ENCODE data around the gene RAB25.

Gene RAB25

GRCh38 chr1:156062189-156062588 lies 1.2 kb downstream of the RAB25 start:
- DNase-seq (ENCODE audit: low spot score) = no peak
- H3K4me3 ChIP-seq (ENCODE audit: severe bottlenecking) = peak overlapping the region; percentile 47
- no peaks in the 10 kb centered on the region for H3K9me3 ChIP-seq (ENCODE audit: severe bottlenecking)
- peak; percentile 64 for ATAC-seq (ENCODE audit: low read depth)
- H3K27ac ChIP-seq (ENCODE audit: poor library complexity, severe bottlenecking) = peak overlapping the region; percentile 62
- TF ChIP-seq, protein P1, sequence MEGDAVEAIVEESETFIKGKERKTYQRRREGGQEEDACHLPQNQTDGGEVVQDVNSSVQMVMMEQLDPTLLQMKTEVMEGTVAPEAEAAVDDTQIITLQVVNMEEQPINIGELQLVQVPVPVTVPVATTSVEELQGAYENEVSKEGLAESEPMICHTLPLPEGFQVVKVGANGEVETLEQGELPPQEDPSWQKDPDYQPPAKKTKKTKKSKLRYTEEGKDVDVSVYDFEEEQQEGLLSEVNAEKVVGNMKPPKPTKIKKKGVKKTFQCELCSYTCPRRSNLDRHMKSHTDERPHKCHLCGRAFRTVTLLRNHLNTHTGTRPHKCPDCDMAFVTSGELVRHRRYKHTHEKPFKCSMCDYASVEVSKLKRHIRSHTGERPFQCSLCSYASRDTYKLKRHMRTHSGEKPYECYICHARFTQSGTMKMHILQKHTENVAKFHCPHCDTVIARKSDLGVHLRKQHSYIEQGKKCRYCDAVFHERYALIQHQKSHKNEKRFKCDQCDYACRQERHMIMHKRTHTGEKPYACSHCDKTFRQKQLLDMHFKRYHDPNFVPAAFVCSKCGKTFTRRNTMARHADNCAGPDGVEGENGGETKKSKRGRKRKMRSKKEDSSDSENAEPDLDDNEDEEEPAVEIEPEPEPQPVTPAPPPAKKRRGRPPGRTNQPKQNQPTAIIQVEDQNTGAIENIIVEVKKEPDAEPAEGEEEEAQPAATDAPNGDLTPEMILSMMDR (IDR thresholded peaks at IDR 0.05; ENCODE audit: poor library complexity, severe bottlenecking) = no peak
- peaks cover 24% of the 10 kb centered on the region for H3K36me3 ChIP-seq (ENCODE audit: low read depth)
- no peaks in the 10 kb centered on the region for H3K27me3 ChIP-seq (ENCODE audit: insufficient read depth, poor library complexity, severe bottlenecking)
- peaks cover 2% of the 10 kb centered on the region for H3K4me1 ChIP-seq (ENCODE audit: insufficient read depth, poor library complexity, severe bottlenecking)

GRCh38 chr1:156063997-156064285 lies 3.0 kb downstream of the RAB25 start:
- Histone ChIP-seq H3K27me3 (ENCODE audit: insufficient read depth, poor library complexity, severe bottlenecking) (no peaks in the 10 kb centered on the region), H3K27ac (ENCODE audit: poor library complexity, severe bottlenecking) (no peak overlapping the region), H3K9me3 (ENCODE audit: severe bottlenecking) (no peaks in the 10 kb centered on the region), H3K4me1 (ENCODE audit: insufficient read depth, poor library complexity, severe bottlenecking) (peaks cover 2% of the 10 kb centered on the region), H3K36me3 (ENCODE audit: low read depth) (peaks cover 38% of the 10 kb centered on the region), H3K4me3 (ENCODE audit: severe bottlenecking) (no peak overlapping the region)
- no peak for DNase-seq (ENCODE audit: low spot score)
- TF ChIP-seq, protein P1 (IDR thresholded peaks at IDR 0.05; ENCODE audit: poor library complexity, severe bottlenecking) = no peak
- ATAC-seq (ENCODE audit: low read depth) = no peak

DNA sequence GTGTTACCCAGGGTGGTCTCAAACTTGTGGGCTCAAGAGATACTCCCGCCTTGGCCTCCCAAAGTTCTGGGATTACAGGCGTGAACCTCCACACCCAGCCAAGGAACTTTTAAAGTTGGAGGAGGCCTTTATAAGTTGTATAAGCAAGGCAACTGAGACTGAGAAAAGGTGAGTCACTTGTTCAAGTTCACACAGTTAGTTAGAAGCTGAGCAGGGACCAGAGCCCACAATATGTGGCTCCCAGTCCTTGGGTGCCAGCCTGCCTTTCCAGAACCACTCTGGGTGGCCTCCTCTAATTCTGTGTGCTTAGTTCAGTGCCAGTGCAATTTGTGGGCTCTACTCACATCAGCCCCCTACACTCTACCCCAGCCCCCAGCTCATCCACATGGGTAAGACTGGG lies 3.7 kb downstream of the RAB25 start:
- Histone ChIP-seq H3K9me3 (ENCODE audit: severe bottlenecking) (no peaks in the 10 kb centered on the region), H3K27ac (ENCODE audit: poor library complexity, severe bottlenecking) (no peak overlapping the region), H3K4me1 (ENCODE audit: insufficient read depth, poor library complexity, severe bottlenecking) (peaks cover 2% of the 10 kb centered on the region), H3K4me3 (ENCODE audit: severe bottlenecking) (no peak overlapping the region), H3K27me3 (ENCODE audit: insufficient read depth, poor library complexity, severe bottlenecking) (no peaks in the 10 kb centered on the region), H3K36me3 (ENCODE audit: low read depth) (peaks cover 44% of the 10 kb centered on the region)
- DNase-seq (ENCODE audit: low spot score) = no peak
- TF ChIP-seq, protein P1 (IDR thresholded peaks at IDR 0.05; ENCODE audit: poor library complexity, severe bottlenecking) = no peak
- no peak for ATAC-seq (ENCODE audit: low read depth)

DNA sequence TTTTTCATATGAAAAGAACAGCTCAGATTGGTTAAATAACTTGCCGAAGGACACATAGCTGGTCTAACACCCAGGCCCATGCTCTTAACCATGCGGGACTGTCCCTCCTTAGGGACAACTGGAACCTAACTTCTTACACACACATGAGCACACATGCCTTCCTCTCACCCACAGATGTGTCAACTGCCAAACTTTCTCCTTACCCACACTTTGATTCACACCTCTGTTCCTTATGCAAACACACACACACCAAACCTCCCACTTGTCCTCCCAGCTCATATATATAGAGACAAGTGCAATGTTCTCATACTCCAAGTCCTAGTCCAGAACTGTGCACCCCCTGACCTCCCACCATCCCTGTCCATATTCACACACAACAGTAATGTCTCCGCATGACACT lies 4.3 kb downstream of the RAB25 start:
- no peak for DNase-seq (ENCODE audit: low spot score)
- H3K27ac ChIP-seq (ENCODE audit: poor library complexity, severe bottlenecking) = no peak overlapping the region

GRCh38 chr1:156065871-156066270 lies 4.9 kb downstream of the RAB25 start:
- Histone ChIP-seq H3K36me3 (ENCODE audit: low read depth) (peaks cover 53% of the 10 kb centered on the region), H3K4me1 (ENCODE audit: insufficient read depth, poor library complexity, severe bottlenecking) (peaks cover 2% of the 10 kb centered on the region), H3K27ac (ENCODE audit: poor library complexity, severe bottlenecking) (no peak overlapping the region), H3K9me3 (ENCODE audit: severe bottlenecking) (no peaks in the 10 kb centered on the region), H3K4me3 (ENCODE audit: severe bottlenecking) (no peak overlapping the region), H3K27me3 (ENCODE audit: insufficient read depth, poor library complexity, severe bottlenecking) (no peaks in the 10 kb centered on the region)
- TF ChIP-seq, protein P1 (IDR thresholded peaks at IDR 0.05; ENCODE audit: poor library complexity, severe bottlenecking) = no peak
- ATAC-seq (ENCODE audit: low read depth) (no peak), DNase-seq (ENCODE audit: low spot score) (no peak)

More for the DNA sequence above, 4.3 kb downstream of the RAB25 start:
- Histone ChIP-seq H3K27me3 (ENCODE audit: insufficient read depth, poor library complexity, severe bottlenecking) (no peaks in the 10 kb centered on the region), H3K36me3 (ENCODE audit: low read depth) (peaks cover 50% of the 10 kb centered on the region), H3K9me3 (ENCODE audit: severe bottlenecking) (no peaks in the 10 kb centered on the region), H3K4me1 (ENCODE audit: insufficient read depth, poor library complexity, severe bottlenecking) (peaks cover 2% of the 10 kb centered on the region), H3K4me3 (ENCODE audit: severe bottlenecking) (no peak overlapping the region)
- no peak for ATAC-seq (ENCODE audit: low read depth)
- TF ChIP-seq, protein P1 (IDR thresholded peaks at IDR 0.05; ENCODE audit: poor library complexity, severe bottlenecking) = no peak

Data from RWPE2 (cell line).